Measurements from ENCODE around the gene TMEM231. TPM values are rescaled to one million over a fixed set of nuclear protein-coding genes. Genes with fewer than 3 reads are reported as not detected.
"Not testable (repeated sequence)": the region's sequence is repeated elsewhere in the genome, so short reads cannot be mapped to it uniquely, and the experiment has no call there.

TMEM231 gene, protein sequence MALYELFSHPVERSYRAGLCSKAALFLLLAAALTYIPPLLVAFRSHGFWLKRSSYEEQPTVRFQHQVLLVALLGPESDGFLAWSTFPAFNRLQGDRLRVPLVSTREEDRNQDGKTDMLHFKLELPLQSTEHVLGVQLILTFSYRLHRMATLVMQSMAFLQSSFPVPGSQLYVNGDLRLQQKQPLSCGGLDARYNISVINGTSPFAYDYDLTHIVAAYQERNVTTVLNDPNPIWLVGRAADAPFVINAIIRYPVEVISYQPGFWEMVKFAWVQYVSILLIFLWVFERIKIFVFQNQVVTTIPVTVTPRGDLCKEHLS
- 1 to 10 TPM; 1.4 to 6.2 (median 3.8) TPM for polyA plus RNA-seq
- long read RNA-seq, donor 1: 0 reads
- long read RNA-seq, donor 2, partial matches to known transcripts: 0 of 1 reads
- long read RNA-seq, donor 2, other reads (novel, unspliced or antisense): 0 of 1 reads
- long read RNA-seq, donor 3, full-length matches to known transcripts: 1 of 1 reads
- long read RNA-seq, donor 3, partial matches to known transcripts: 0 of 1 reads
- long read RNA-seq, donor 3, other reads (novel, unspliced or antisense): 0 of 1 reads
- long read RNA-seq, donor 4: 0 reads
- long read RNA-seq, donor 5: 0 reads
- long read RNA-seq, donor 6, full-length matches to known transcripts: 1 of 1 reads
- long read RNA-seq, donor 6, partial matches to known transcripts: 0 of 1 reads
- long read RNA-seq, donor 6, other reads (novel, unspliced or antisense): 0 of 1 reads
- long read RNA-seq, donor 7, full-length matches to known transcripts: 2 of 2 reads
- long read RNA-seq, donor 7, partial matches to known transcripts: 0 of 2 reads
- long read RNA-seq, donor 7, other reads (novel, unspliced or antisense): 0 of 2 reads
- long read RNA-seq, donor 8: 0 reads
- long read RNA-seq, donor 9: 0 reads
- long read RNA-seq, donor 10, full-length matches to known transcripts: 3 of 3 reads
- long read RNA-seq, donor 10, partial matches to known transcripts: 0 of 3 reads
- long read RNA-seq, donor 10, other reads (novel, unspliced or antisense): 0 of 3 reads

DNA sequence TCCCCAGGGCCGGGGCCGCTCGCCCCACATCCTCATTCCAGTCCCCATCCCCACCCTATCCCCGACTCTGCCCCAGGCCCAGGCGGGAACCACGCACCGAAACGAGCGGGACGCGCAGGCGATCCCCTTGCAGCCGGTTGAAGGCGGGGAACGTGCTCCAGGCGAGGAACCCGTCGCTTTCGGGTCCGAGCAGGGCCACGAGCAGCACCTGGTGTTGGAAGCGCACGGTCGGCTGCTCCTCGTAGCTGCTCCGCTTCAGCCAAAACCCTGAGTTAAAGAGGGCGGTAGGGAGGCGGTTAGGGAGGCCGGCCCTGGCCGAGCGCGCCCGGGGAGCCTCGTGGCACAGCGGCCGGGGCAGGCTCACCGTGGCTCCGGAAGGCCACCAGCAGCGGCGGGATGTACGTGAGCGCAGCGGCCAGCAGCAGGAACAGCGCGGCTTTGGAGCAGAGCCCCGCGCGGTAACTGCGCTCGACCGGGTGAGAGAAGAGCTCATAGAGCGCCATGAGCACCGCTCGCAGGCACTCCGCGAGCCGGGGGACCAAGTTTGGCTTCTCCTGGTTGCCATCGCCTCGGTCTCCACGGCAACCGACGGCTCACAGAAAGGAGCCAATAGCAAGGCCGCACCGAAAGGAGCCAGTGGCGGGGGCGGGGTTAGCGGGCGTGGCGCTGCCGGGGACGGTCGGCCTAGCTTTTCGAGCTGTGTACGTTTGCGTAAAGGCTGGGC lies at the start of gene TMEM231:
TSS of gene TMEM231 (minus strand) at position 546 of the 724 bp plus-strand sequence. CDS start at position 503, 43 bp downstream.
- H3K4me1 ChIP-seq (ENCODE audit: control insufficient read depth in 3 of 3, insufficient read depth in 2 of 3, low read depth in 1 of 3, low read length in 2 of 3): peaks cover 0 to 6% (median 0%) of the 10 kb centered on the region in 3 donors
- peaks cover 0 to 7% (median 0%) of the 10 kb centered on the region in 3 donors for H3K27me3 ChIP-seq (ENCODE audit: control insufficient read depth in 3 of 3, insufficient read depth in 3 of 3, low read length in 3 of 3)
- peak within 1 kb of the TSS; percentile 37 to 64 (median 45) for H3K4me3 ChIP-seq (ENCODE audit: low read depth in 1 of 3, low read length in 3 of 3)
- 0 to 1% (median 1%) methylated on average over 73 to 75 of the region's 75 CpGs for WGBS, 3 donors
- peak within 1 kb of the TSS; percentile 20 to 61 (median 35) for H3K27ac ChIP-seq (ENCODE audit: low read depth in 1 of 3, low read length in 2 of 3)
- FAIRE-seq (no peak), DNase-seq (peak; percentile 94 to 95)
- no peaks in the 10 kb centered on the region for H3K36me3 ChIP-seq (ENCODE audit: control insufficient read depth in 3 of 3, insufficient read depth in 2 of 3, low read depth in 1 of 3, low read length in 3 of 3)
- H3K9me3 ChIP-seq (ENCODE audit: control insufficient read depth in 2 of 2, insufficient read depth in 1 of 2, low read depth in 1 of 2, low read length in 1 of 2): no peaks in the 10 kb centered on the region

DNA sequence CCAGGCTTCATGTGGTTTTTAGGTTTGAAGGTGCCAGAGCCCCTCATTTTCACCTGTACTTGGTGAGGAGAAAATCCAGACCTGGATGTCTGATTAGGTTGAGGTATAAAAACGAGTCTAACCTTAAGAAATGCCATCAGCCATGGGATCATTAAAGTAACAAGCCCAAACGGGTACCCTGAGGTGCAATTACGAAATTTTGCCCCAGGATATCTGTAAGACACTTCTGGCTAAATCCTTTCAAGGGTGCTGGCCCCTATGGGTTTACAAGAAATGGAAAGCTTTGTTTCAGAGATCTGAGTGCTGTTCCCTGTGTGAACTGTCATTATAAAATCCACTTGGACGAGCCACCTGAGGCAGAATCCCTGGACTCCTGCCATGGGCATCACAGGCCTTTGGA lies 47.2 kb upstream of the TMEM231 start:
- no peak overlapping the region for H3K4me3 ChIP-seq (ENCODE audit: low read depth in 1 of 3, low read length in 3 of 3)
- DNase-seq: no peak
- peaks cover 19 to 42% (median 30%) of the 10 kb centered on the region in 3 donors for H3K36me3 ChIP-seq (ENCODE audit: control insufficient read depth in 3 of 3, insufficient read depth in 2 of 3, low read depth in 1 of 3, low read length in 3 of 3)
- no peak for FAIRE-seq
- 92 to 95% (median 93%) methylated on average over 4 of the region's 4 CpGs for WGBS, 3 donors
- peaks cover 0 to 8% of the 10 kb centered on the region in 2 donors for H3K9me3 ChIP-seq (ENCODE audit: control insufficient read depth in 2 of 2, insufficient read depth in 1 of 2, low read depth in 1 of 2, low read length in 1 of 2)
- H3K4me1 ChIP-seq (ENCODE audit: control insufficient read depth in 3 of 3, insufficient read depth in 2 of 3, low read depth in 1 of 3, low read length in 2 of 3): no peaks in the 10 kb centered on the region
- H3K27me3 ChIP-seq (ENCODE audit: control insufficient read depth in 3 of 3, insufficient read depth in 3 of 3, low read length in 3 of 3): no peaks in the 10 kb centered on the region
- no peak overlapping the region for H3K27ac ChIP-seq (ENCODE audit: low read depth in 1 of 3, low read length in 2 of 3)

DNA sequence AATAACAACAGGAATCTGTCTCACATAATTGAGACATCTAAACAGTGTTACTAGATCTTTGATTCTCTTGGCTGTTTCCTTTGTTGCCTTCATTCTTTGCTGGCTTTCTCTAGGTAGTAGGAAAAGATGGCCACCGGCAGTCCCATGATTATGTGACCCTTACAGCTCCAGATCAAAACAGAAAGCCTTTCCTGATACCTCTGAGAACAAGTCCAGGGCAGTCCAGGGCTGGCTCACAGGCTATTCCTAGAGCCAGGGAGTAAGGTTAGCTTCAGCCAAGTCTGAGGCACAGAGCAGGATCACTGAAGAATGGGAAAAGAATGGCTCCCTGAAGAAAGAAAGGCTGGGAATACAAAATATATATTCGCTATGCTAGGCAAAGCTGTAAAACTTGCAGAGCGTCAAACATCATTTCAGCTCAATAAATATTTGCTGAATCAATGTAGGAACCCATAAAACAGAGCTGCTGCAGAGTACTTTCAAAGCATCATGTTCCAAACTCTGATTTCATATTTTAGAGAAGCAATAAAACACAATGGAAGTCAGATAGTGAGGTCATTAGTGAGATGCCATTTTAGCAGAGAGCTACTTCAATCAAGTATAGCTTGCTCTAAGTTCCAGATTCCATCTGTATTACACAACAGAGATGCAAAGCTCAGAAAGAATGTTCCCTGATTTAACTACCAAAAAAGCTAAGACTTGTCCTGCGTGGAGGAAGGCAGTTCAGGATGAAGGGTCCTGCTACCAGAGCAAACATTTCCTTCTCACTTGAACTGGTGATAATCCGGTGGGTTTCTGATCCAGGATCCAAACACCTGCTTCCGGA lies 43.6 kb upstream of the TMEM231 start:
- WGBS, 3 donors: 88 to 92% (median 91%) methylated on average over 6 of the region's 6 CpGs
- H3K27me3 ChIP-seq (ENCODE audit: control insufficient read depth in 3 of 3, insufficient read depth in 3 of 3, low read length in 3 of 3): no peaks in the 10 kb centered on the region
- peak overlapping the region in 1 of 3 donors; percentile 17 for H3K27ac ChIP-seq (ENCODE audit: low read depth in 1 of 3, low read length in 2 of 3)
- H3K9me3 ChIP-seq (ENCODE audit: control insufficient read depth in 2 of 2, insufficient read depth in 1 of 2, low read depth in 1 of 2, low read length in 1 of 2): peaks cover 0 to 8% of the 10 kb centered on the region in 2 donors
- DNase-seq (no peak), FAIRE-seq (no peak)
- H3K36me3 ChIP-seq (ENCODE audit: control insufficient read depth in 3 of 3, insufficient read depth in 2 of 3, low read depth in 1 of 3, low read length in 3 of 3): peaks cover 19 to 43% (median 22%) of the 10 kb centered on the region in 3 donors
- H3K4me1 ChIP-seq (ENCODE audit: control insufficient read depth in 3 of 3, insufficient read depth in 2 of 3, low read depth in 1 of 3, low read length in 2 of 3): no peaks in the 10 kb centered on the region
- H3K4me3 ChIP-seq (ENCODE audit: low read depth in 1 of 3, low read length in 3 of 3): no peak overlapping the region

DNA sequence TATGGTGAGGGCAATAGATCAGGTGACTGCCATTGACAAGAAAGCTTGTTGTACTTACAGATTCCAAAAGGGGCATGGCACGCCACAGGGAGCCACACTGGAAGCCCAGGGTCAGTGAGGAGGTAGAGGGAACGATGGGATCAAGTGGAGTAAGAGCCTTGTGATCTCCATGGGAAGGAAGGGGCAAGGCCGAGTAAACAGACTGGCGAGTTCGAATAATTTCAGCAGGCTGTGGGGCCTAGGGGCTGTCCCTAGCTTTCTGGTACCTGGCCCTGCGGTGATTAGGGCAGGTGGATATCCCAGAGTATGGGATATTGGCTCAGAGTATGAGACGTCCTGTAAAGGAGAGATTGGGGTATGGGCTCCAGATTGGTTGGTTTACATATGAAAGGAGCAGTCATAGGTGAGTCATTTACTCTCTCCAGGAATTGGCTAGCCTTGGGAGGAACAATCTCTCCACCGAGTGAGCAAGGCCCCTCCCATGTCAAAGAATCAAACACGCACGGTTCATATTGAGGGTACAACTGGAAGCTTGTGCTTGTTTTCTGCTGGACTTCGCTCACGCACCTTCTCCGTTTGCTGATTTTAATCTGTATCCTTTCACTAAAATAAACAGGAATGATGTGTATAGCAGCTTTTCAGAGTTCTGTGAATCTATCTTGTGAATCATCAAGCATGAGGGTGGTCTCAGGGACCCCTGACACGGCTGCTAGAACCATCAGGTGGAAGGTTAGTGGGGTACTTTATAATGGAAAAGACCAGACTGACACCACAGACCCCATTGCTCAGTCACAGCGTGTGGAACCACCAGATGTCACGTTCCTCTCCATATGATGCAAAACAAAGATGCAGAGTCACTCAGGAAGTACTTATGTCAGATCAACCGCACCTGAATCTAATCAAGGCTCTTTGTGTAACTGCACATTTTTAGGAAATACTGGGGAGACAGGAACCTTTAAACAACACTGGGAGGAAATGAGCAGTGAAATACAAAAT lies 38.1 kb upstream of the TMEM231 start:
- no peaks in the 10 kb centered on the region for H3K27me3 ChIP-seq (ENCODE audit: control insufficient read depth in 3 of 3, insufficient read depth in 3 of 3, low read length in 3 of 3)
- FAIRE-seq (no peak), DNase-seq (no peak)
- WGBS, 3 donors: 72 to 84% (median 81%) methylated on average over 17 of the region's 17 CpGs
- H3K27ac ChIP-seq (ENCODE audit: low read depth in 1 of 3, low read length in 2 of 3): peak overlapping the region in 1 of 3 donors; percentile 60
- H3K36me3 ChIP-seq (ENCODE audit: control insufficient read depth in 3 of 3, insufficient read depth in 2 of 3, low read depth in 1 of 3, low read length in 3 of 3): peaks cover 0 to 25% (median 3%) of the 10 kb centered on the region in 3 donors
- H3K9me3 ChIP-seq (ENCODE audit: control insufficient read depth in 2 of 2, insufficient read depth in 1 of 2, low read depth in 1 of 2, low read length in 1 of 2): no peaks in the 10 kb centered on the region
- H3K4me3 ChIP-seq (ENCODE audit: low read depth in 1 of 3, low read length in 3 of 3): no peak overlapping the region
- no peaks in the 10 kb centered on the region for H3K4me1 ChIP-seq (ENCODE audit: control insufficient read depth in 3 of 3, insufficient read depth in 2 of 3, low read depth in 1 of 3, low read length in 2 of 3)

DNA sequence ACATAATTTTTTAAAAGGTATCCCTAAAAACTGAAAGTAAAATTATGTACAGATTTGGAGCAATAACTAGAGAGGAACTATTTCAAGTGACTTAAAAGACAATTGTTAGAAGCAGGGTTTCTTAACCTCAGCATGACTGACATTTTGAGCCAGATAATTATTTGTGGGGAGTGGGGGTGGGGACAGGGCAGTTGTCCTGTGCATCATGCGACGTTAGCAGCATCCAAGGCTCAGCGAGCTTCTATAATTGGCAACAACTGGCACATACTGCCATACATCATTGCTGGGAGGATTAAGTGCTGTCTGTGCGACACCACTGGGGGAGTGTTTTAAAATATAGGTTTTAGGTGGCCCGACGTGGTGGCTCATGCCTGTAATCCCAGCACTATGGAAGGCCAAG lies 37.3 kb upstream of the TMEM231 start:
- 90 to 96% (median 94%) methylated on average over 6 of the region's 6 CpGs for WGBS, 3 donors
- H3K4me3 ChIP-seq (ENCODE audit: low read depth in 1 of 3, low read length in 3 of 3): no peak overlapping the region
- H3K27ac ChIP-seq (ENCODE audit: low read depth in 1 of 3, low read length in 2 of 3): no peak overlapping the region
- H3K27me3 ChIP-seq (ENCODE audit: control insufficient read depth in 3 of 3, insufficient read depth in 3 of 3, low read length in 3 of 3): no peaks in the 10 kb centered on the region
- peaks cover 0 to 26% (median 3%) of the 10 kb centered on the region in 3 donors for H3K36me3 ChIP-seq (ENCODE audit: control insufficient read depth in 3 of 3, insufficient read depth in 2 of 3, low read depth in 1 of 3, low read length in 3 of 3)
- DNase-seq: no peak
- H3K4me1 ChIP-seq (ENCODE audit: control insufficient read depth in 3 of 3, insufficient read depth in 2 of 3, low read depth in 1 of 3, low read length in 2 of 3): no peaks in the 10 kb centered on the region
- no peaks in the 10 kb centered on the region for H3K9me3 ChIP-seq (ENCODE audit: control insufficient read depth in 2 of 2, insufficient read depth in 1 of 2, low read depth in 1 of 2, low read length in 1 of 2)
- no peak for FAIRE-seq

DNA sequence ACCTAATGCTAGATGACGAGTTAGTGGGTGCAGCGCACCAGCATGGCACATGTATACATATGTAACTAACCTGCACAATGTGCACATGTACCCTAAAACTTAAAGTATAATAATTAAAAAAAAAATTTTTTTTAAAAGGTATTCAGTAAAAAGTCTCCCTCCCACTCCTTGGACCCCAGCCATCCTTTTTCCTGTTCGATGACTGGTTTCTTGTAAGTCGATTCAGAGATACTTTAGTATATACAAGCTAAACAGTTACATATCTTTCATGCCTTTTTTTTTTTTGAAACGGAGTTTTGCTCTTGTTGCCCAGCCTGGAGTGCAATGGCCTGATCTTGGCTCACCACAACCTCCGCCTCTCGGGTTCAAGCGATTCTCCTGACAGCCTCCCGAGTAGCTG lies 35.9 kb upstream of the TMEM231 start:
- not testable (repeated sequence) for DNase-seq; H3K4me3 ChIP-seq (ENCODE audit: low read depth in 1 of 3, low read length in 3 of 3); H3K27me3 ChIP-seq (ENCODE audit: control insufficient read depth in 3 of 3, insufficient read depth in 3 of 3, low read length in 3 of 3); H3K4me1 ChIP-seq (ENCODE audit: control insufficient read depth in 3 of 3, insufficient read depth in 2 of 3, low read depth in 1 of 3, low read length in 2 of 3); FAIRE-seq; H3K9me3 ChIP-seq (ENCODE audit: control insufficient read depth in 2 of 2, insufficient read depth in 1 of 2, low read depth in 1 of 2, low read length in 1 of 2); H3K27ac ChIP-seq (ENCODE audit: low read depth in 1 of 3, low read length in 2 of 3)
- H3K36me3 ChIP-seq (ENCODE audit: control insufficient read depth in 3 of 3, insufficient read depth in 2 of 3, low read depth in 1 of 3, low read length in 3 of 3): peaks cover 0 to 15% (median 3%) of the 10 kb centered on the region in 3 donors
- WGBS, 3 donors: 60 to 94% (median 79%) methylated on average over 7 of the region's 9 CpGs

Data from small intestine (tissue), 16 donors.